HepG2 (cell line): ENCODE data around the gene ZNF771. TPM values are rescaled to one million over a fixed set of nuclear protein-coding genes. Genes with fewer than 3 reads are reported as not detected.

ENCODE experiments used
- AGO2 ChIP-seq: fragments of 200-400 bp; formaldehyde crosslinking; optimal IDR thresholded peaks from 2 replicates; pipeline ENCODE3; 2017; ENCODE audit warnings: mild to moderate bottlenecking, low read depth, low read length, moderate library complexity
- AKAP8 ChIP-seq: sonication (generic); formaldehyde crosslinking; IDR thresholded peaks from 2 replicates; pipeline ENCODE4 v1.5.1; 2020; ENCODE audit warnings: mild to moderate bottlenecking, missing genetic modification reagents
- BCLAF1 ChIP-seq: fragments of 450-650 bp; IDR thresholded peaks from 2 replicates; pipeline ENCODE4 v1.6.1; 2017; ENCODE audit warnings: mild to moderate bottlenecking
- CENPX ChIP-seq: sonication (generic); formaldehyde crosslinking; IDR thresholded peaks from 2 replicates; pipeline ENCODE4 v1.9.0; 2021; ENCODE audit warnings: mild to moderate bottlenecking, missing genetic modification reagents, moderate library complexity
- CREB1 ChIP-seq, 2 experiments: fragments of 450-650 bp in 1 of 2; IDR thresholded peaks; 2 replicates each; pipeline ENCODE4 v1.6.1; 2016 to 2017; ENCODE audit warnings: control low read depth in 1 of 2, mild to moderate bottlenecking in 1 of 2, missing compliant biosample characterization in 1 of 2, missing genetic modification characterization in 1 of 2
- NFIC ChIP-seq: IDR thresholded peaks from 2 replicates; pipeline ENCODE4 v1.6.1; 2012; ENCODE audit warnings: mild to moderate bottlenecking, low read length, inconsistent platforms
- NPAS2 ChIP-seq: sonication (generic); formaldehyde crosslinking; IDR thresholded peaks from 2 replicates; pipeline ENCODE4 v1.8.0; 2022; ENCODE audit warnings: mild to moderate bottlenecking, missing genetic modification reagents, borderline replicate concordance
- NR3C1 ChIP-seq: sonication (generic); formaldehyde crosslinking; IDR thresholded peaks from 2 replicates; pipeline ENCODE4 v1.4.0; 2020; ENCODE audit warnings: missing genetic modification reagents
- PREB ChIP-seq: sonication (generic); formaldehyde crosslinking; IDR thresholded peaks from 2 replicates; pipeline ENCODE4 v1.4.0; 2020; ENCODE audit warnings: missing genetic modification reagents
- RFXANK ChIP-seq: IDR thresholded peaks from 2 replicates; pipeline ENCODE4 v1.6.1; 2016
- RFXAP ChIP-seq: sonication (generic); formaldehyde crosslinking; IDR thresholded peaks from 2 replicates; pipeline ENCODE4 v1.4.0; 2020; ENCODE audit warnings: missing genetic modification reagents, borderline replicate concordance
- SCMH1 ChIP-seq: sonication (generic); formaldehyde crosslinking; IDR thresholded peaks from 2 replicates; pipeline ENCODE4 v1.9.0; 2021; ENCODE audit warnings: missing genetic modification reagents, mild to moderate bottlenecking, borderline replicate concordance
- SETDB1 ChIP-seq: sonication (generic); formaldehyde crosslinking; IDR thresholded peaks from 2 replicates; pipeline ENCODE4 v1.5.1; 2020; ENCODE audit warnings: missing genetic modification reagents, mild to moderate bottlenecking, borderline replicate concordance
- ZBTB42 ChIP-seq: sonication (generic); formaldehyde crosslinking; IDR thresholded peaks from 2 replicates; pipeline ENCODE4 v1.5.0; 2020; ENCODE audit warnings: mild to moderate bottlenecking, missing genetic modification reagents
- ZNF101 ChIP-seq: sonication (generic); formaldehyde crosslinking; IDR thresholded peaks from 2 replicates; pipeline ENCODE4 v1.4.0; 2020; ENCODE audit warnings: mild to moderate bottlenecking, low read depth, missing genetic modification reagents, borderline replicate concordance
- ZNF121 ChIP-seq: sonication (generic); formaldehyde crosslinking; IDR thresholded peaks from 2 replicates; pipeline ENCODE4 v1.5.0; 2020; ENCODE audit warnings: mild to moderate bottlenecking, missing genetic modification reagents
- ZNF552 ChIP-seq: sonication (generic); formaldehyde crosslinking; IDR thresholded peaks from 2 replicates; pipeline ENCODE4 v1.9.0; 2022; ENCODE audit warnings: missing genetic modification reagents, mild to moderate bottlenecking, borderline replicate concordance
- ZNF564 ChIP-seq: sonication (generic); formaldehyde crosslinking; IDR thresholded peaks from 2 replicates; pipeline ENCODE4 v1.8.1; 2023; ENCODE audit warnings: mild to moderate bottlenecking, missing genetic modification reagents
- ZNF710 ChIP-seq: sonication (generic); formaldehyde crosslinking; IDR thresholded peaks from 2 replicates; pipeline ENCODE4 v1.5.0; 2020; ENCODE audit warnings: mild to moderate bottlenecking, missing genetic modification reagents, borderline replicate concordance
- ZNF839 ChIP-seq: sonication (generic); formaldehyde crosslinking; IDR thresholded peaks from 2 replicates; pipeline ENCODE4 v1.4.0; 2020; ENCODE audit warnings: missing genetic modification reagents, mild to moderate bottlenecking, borderline replicate concordance
- polyA plus RNA-seq, 8 experiments: library from polyadenylated mRNA; depleted of rRNA in 3 of 8; stranded (reverse) in 7 of 8; unstranded in 1 of 8; fragments of >200 nt; fragmentation: Illumina TruSeq in 4 of 8; extraction: Trizol in 4 of 8; gene quantifications; 2 replicates each; pipeline versions ENCODE4 v1.2.1 to v1.2.3, GENCODE V29; 2011 to 2016; ENCODE audit warnings: low read depth in 4 of 8, missing spikeins in 1 of 8, mixed read lengths in 1 of 8; ENCODE audit not compliant: insufficient read depth in 1 of 8
- total RNA-seq, 5 experiments: library from RNA; depleted of rRNA; stranded (reverse); fragments of >200 nt; fragmentation: Illumina TruSeq; extraction: Trizol; gene quantifications; 2 replicates each; pipeline ENCODE4 v1.2.3, GENCODE V29; 2016; ENCODE audit warnings: low read depth in 1 of 5

Gene ZNF771
- total and polyA plus RNA-seq, 2 of the 13 experiments (the other 11 are each of a cell fraction or from before 2014, with no cell fraction given) = 5.0 to 11.8 TPM

GRCh38 chr16:30378236-30379157, 28.9 kb upstream of the ZNF771 start (continued):
- no peak for TF ChIP-seq BCLAF1
- TF ChIP-seq ZNF710 (CRISPR knock-in tag) = peak; percentile 97
- TF ChIP-seq AGO2 = no peak
- no peak for TF ChIP-seq CREB1 (IDR thresholded peaks at IDR 0.05)
- no peak for TF ChIP-seq CREB1 (CRISPR knock-in tag; IDR thresholded peaks at IDR 0.05)
- no peak for TF ChIP-seq CENPX
- 0 out of 2 replicates have a peak, but pooled peaks have one; percentile 38 for TF ChIP-seq NR3C1
- 0 out of 2 replicates have a peak, but pooled peaks have one; percentile 45 for TF ChIP-seq ZNF839 (CRISPR knock-in tag)
- no peak for TF ChIP-seq NPAS2 (CRISPR knock-in tag)
- TF ChIP-seq RFXAP (CRISPR knock-in tag) = no peak; the same call in 1 of the 2 replicates
- no peak for TF ChIP-seq PREB (CRISPR knock-in tag)
- TF ChIP-seq NFIC = no peak
- peak; percentile 78 for TF ChIP-seq ZBTB42 (CRISPR knock-in tag)
- peak; percentile 65; the same call in 1 of the 2 replicates for TF ChIP-seq ZNF552
- TF ChIP-seq AKAP8 (CRISPR knock-in tag) = peak; percentile 7
- no peak for TF ChIP-seq SCMH1 (CRISPR knock-in tag)
- no peak for TF ChIP-seq ZNF564 (CRISPR knock-in tag)
- no peak for TF ChIP-seq SETDB1 (CRISPR knock-in tag)
- TF ChIP-seq ZNF101 (CRISPR knock-in tag) = peak; percentile 78; the same call in 1 of the 2 replicates
- TF ChIP-seq RFXANK (CRISPR knock-in tag) = 0 out of 2 replicates have a peak, but pooled peaks have one; percentile 17
- TF ChIP-seq ZNF121 (CRISPR knock-in tag) = peak; percentile 59; the same call in 1 of the 2 replicates
